ENCODE measurements around the gene MOGAT3. TPM values are rescaled to one million over a fixed set of nuclear protein-coding genes. Genes with fewer than 3 reads are reported as not detected.
A peak's percentile ranks its signal among the peaks of the same experiment; 100 is the strongest.

Gene MOGAT3
- total and polyA plus RNA-seq, 9 of the 15 experiments (the other 6 are each of a cell fraction or from before 2014, with no cell fraction given): 0.07 to 0.17 (median 0.13) TPM; not detected in 6

DNA sequence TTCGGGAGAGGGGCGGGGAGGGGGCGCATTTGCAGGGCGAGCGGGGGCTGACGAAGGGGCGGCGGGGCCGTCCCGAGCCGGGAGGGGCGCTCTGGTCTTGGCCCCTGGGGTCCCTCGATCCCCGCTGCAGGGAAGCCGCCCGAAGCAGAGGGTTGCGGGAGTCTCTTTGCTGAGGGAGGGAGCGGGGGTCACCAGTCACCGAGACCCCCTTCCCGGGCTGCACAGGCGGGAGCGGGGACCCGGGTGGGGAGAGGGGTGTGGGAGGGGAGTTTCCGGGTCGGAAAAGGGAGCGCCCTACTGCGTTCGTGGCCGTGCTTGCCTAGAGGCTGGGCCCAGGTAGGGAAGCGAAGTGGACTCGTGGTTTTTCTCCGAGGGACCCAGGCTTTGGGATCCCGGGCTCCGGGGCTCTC, 46.1 kb downstream of the MOGAT3 start (continued):
- TF ChIP-seq, protein P1, sequence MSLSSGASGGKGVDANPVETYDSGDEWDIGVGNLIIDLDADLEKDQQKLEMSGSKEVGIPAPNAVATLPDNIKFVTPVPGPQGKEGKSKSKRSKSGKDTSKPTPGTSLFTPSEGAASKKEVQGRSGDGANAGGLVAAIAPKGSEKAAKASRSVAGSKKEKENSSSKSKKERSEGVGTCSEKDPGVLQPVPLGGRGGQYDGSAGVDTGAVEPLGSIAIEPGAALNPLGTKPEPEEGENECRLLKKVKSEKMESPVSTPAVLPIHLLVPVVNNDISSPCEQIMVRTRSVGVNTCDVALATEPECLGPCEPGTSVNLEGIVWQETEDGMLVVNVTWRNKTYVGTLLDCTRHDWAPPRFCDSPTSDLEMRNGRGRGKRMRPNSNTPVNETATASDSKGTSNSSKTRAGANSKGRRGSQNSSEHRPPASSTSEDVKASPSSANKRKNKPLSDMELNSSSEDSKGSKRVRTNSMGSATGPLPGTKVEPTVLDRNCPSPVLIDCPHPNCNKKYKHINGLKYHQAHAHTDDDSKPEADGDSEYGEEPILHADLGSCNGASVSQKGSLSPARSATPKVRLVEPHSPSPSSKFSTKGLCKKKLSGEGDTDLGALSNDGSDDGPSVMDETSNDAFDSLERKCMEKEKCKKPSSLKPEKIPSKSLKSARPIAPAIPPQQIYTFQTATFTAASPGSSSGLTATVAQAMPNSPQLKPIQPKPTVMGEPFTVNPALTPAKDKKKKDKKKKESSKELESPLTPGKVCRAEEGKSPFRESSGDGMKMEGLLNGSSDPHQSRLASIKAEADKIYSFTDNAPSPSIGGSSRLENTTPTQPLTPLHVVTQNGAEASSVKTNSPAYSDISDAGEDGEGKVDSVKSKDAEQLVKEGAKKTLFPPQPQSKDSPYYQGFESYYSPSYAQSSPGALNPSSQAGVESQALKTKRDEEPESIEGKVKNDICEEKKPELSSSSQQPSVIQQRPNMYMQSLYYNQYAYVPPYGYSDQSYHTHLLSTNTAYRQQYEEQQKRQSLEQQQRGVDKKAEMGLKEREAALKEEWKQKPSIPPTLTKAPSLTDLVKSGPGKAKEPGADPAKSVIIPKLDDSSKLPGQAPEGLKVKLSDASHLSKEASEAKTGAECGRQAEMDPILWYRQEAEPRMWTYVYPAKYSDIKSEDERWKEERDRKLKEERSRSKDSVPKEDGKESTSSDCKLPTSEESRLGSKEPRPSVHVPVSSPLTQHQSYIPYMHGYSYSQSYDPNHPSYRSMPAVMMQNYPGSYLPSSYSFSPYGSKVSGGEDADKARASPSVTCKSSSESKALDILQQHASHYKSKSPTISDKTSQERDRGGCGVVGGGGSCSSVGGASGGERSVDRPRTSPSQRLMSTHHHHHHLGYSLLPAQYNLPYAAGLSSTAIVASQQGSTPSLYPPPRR (CRISPR knock-in tag; IDR thresholded peaks at IDR 0.05; ENCODE audit: borderline replicate concordance): no peak
- TF ChIP-seq POLR3G (IDR thresholded peaks at IDR 0.05; ENCODE audit: extremely low read depth, insufficient read length, insufficient replicate concordance): no peak
- no peak for TF ChIP-seq GTF2A2 (tag; IDR thresholded peaks at IDR 0.05)
- TF ChIP-seq LCOR (CRISPR knock-in tag; IDR thresholded peaks at IDR 0.05): peak; percentile 1; the same call in 1 of the 2 replicates
- TF ChIP-seq SAFB (IDR thresholded peaks at IDR 0.05; ENCODE audit: borderline replicate concordance, low read depth, low read length): no peak

All from K562 (cell line).